HepG2 (cell line): ENCODE results near the gene ZNF584. TPM values are rescaled to one million over a fixed set of nuclear protein-coding genes. Genes with fewer than 3 reads are reported as not detected.
A peak's percentile ranks its signal among the peaks of the same experiment; 100 is the strongest.

Experiments used
- ATAC-seq: fragments of 200-7000 bp; cut with Tn5 transposase; 3 replicates; pipeline ENCODE4 v1.9.1; 2020; ENCODE audit warnings: mild to moderate bottlenecking, moderate library complexity
- BruUV-seq: library from RNA; stranded (reverse); fragments of 400-500 nt; replicated peaks from 2 replicates; lab custom pipeline; 2021; lab: Mats Ljungman, UMichigan
- CTCF ChIA-PET: fragments of 300-600 bp; formaldehyde crosslinking; extraction: SDS; loops from one replicate; lab custom pipeline; 2021; ENCODE audit warnings: low total read pairs, inconsistent platforms, low intra/inter-chr PET ratio; lab: Yijun Ruan, JAX
- POLR2A ChIA-PET: fragments of 350-600 bp; sonication (Branson Sonifier 250); formaldehyde crosslinking; loops from one replicate; lab custom pipeline; 2020; ENCODE audit warnings: antibody characterized with exemption, inconsistent platforms; lab: Yijun Ruan, JAX
- DNase-seq: peaks from one replicate; pipeline ENCODE4 v3.0.0-alpha.2; 2015; ENCODE audit warnings: low spot score
- FAIRE-seq: peaks from 3 replicates; lab custom pipeline; 2011; peaks lifted over from hg19 to GRCh38; lab: Jason Lieb, UNC
- H2AFZ ChIP-seq: one replicate; pipeline ENCODE4 v1.6.1; 2011; ENCODE audit warnings: low read length, inconsistent platforms
- H3K27ac ChIP-seq: fragments of 300-600 bp; 3 replicates; pipeline ENCODE4 v1.8.0; 2011; ENCODE audit warnings: mixed run types, mild to moderate bottlenecking, mixed read lengths, low read length, inconsistent platforms; ENCODE audit not compliant: insufficient read depth; ENCODE audit errors: extremely low read length
- H3K27me3 ChIP-seq, 2 experiments: fragments of 200-600 bp in 1 of 2; 2 replicates in 1 of 2; 3 replicates in 1 of 2; pipeline versions ENCODE4 v1.6.0 to v1.8.0; 2011; ENCODE audit warnings: low read length in 2 of 2, mild to moderate bottlenecking in 2 of 2, moderate library complexity in 2 of 2, inconsistent platforms in 1 of 2; ENCODE audit not compliant: insufficient read depth in 2 of 2, control insufficient read depth in 1 of 2
- H3K36me3 ChIP-seq, 2 experiments: fragments of 200-600 bp in 1 of 2; replicated peaks in 1 of 2; 2 replicates in 1 of 2; 3 replicates in 1 of 2; pipeline versions ENCODE4 v1.5.1 to v1.8.0; 2011; ENCODE audit warnings: low read length in 2 of 2, inconsistent platforms in 1 of 2; ENCODE audit not compliant: insufficient read depth in 2 of 2, control insufficient read depth in 1 of 2
- H3K4me1 ChIP-seq: 2 replicates; pipeline ENCODE4 v1.5.1; 2012; ENCODE audit warnings: low read length, inconsistent platforms; ENCODE audit not compliant: insufficient read depth
- H3K4me2 ChIP-seq: 2 replicates; pipeline ENCODE4 v1.6.0; 2011; ENCODE audit warnings: low read depth, low read length, inconsistent platforms
- H3K4me3 ChIP-seq, 3 experiments: fragments of 200-600 bp in 1 of 3; sonication (generic), shearing (Covaris generic) in 1 of 3; replicated peaks in 1 of 3; 2 replicates each; pipeline ENCODE4 v1.5.1; 2011 to 2016; ENCODE audit warnings: low read length in 3 of 3, inconsistent platforms in 2 of 3, low read depth in 2 of 3, mild to moderate bottlenecking in 2 of 3, control low read depth in 1 of 3, mixed read lengths in 1 of 3; ENCODE audit not compliant: insufficient read depth in 1 of 3
- H3K79me2 ChIP-seq: one replicate; pipeline ENCODE4 v1.6.1; 2011; ENCODE audit warnings: low read length, inconsistent platforms; ENCODE audit not compliant: insufficient read depth
- H3K9ac ChIP-seq: 2 replicates; pipeline ENCODE4 v1.6.0; 2011; ENCODE audit warnings: mild to moderate bottlenecking, low read depth, low read length, inconsistent platforms; ENCODE audit not compliant: insufficient read depth
- H3K9me3 ChIP-seq: 2 replicates; pipeline ENCODE4 v1.5.1; 2012; ENCODE audit warnings: mild to moderate bottlenecking, low read length
- H4K20me1 ChIP-seq: 2 replicates; pipeline ENCODE4 v1.6.0; 2011; ENCODE audit warnings: inconsistent platforms, mild to moderate bottlenecking, low read length, moderate library complexity; ENCODE audit not compliant: insufficient read depth
- ATF5 ChIP-seq: sonication (generic); formaldehyde crosslinking; IDR thresholded peaks from 2 replicates; pipeline ENCODE4 v1.4.0; 2020; ENCODE audit warnings: mild to moderate bottlenecking, low read depth, missing genetic modification reagents
- DR1 ChIP-seq: sonication (generic); formaldehyde crosslinking; IDR thresholded peaks from 2 replicates; pipeline ENCODE4 v1.8.0; 2021; ENCODE audit warnings: mild to moderate bottlenecking, missing genetic modification reagents, inconsistent platforms
- GMEB2 ChIP-seq: IDR thresholded peaks from 2 replicates; pipeline ENCODE4 v1.6.1; 2016; ENCODE audit warnings: missing biosample characterization, missing genetic modification reagents, low read depth
- LCORL ChIP-seq, 2 experiments: fragments of 450-650 bp in 1 of 2; sonication (generic) in 1 of 2; formaldehyde crosslinking in 1 of 2; IDR thresholded peaks; 2 replicates each; pipeline versions ENCODE4 v1.5.0 to v1.6.1; 2017 to 2020; ENCODE audit warnings: antibody characterized with exemption in 1 of 2, missing genetic modification reagents in 1 of 2
- MED8 ChIP-seq: sonication (generic); formaldehyde crosslinking; IDR thresholded peaks from 2 replicates; pipeline ENCODE4 v1.8.1; 2023; ENCODE audit warnings: mild to moderate bottlenecking, missing genetic modification reagents; ENCODE audit not compliant: insufficient replicate concordance
- MIER2 ChIP-seq: IDR thresholded peaks from 2 replicates; pipeline ENCODE4 v1.6.1; 2016; ENCODE audit warnings: missing biosample characterization, missing genetic modification reagents
- NRL ChIP-seq: sonication (generic); formaldehyde crosslinking; IDR thresholded peaks from 2 replicates; pipeline ENCODE4 v1.5.0; 2020; ENCODE audit warnings: missing genetic modification reagents, mild to moderate bottlenecking, moderate library complexity, borderline replicate concordance
- SUZ12 ChIP-seq: fragments of 150-350 bp; IDR thresholded peaks from 2 replicates; pipeline ENCODE4 v1.6.1; 2014; ENCODE audit warnings: low read depth, low read length
- ZC3H4 ChIP-seq: sonication (generic); formaldehyde crosslinking; IDR thresholded peaks from 2 replicates; pipeline ENCODE4 v1.4.0; 2020; ENCODE audit warnings: missing genetic modification reagents, borderline replicate concordance
- ZFYVE20 ChIP-seq: sonication (generic); formaldehyde crosslinking; IDR thresholded peaks from 2 replicates; pipeline ENCODE4 v1.8.0; 2023; ENCODE audit warnings: low read depth, mild to moderate bottlenecking, moderate library complexity, missing genetic modification reagents, borderline replicate concordance
- ZIK1 ChIP-seq: sonication (generic); formaldehyde crosslinking; IDR thresholded peaks from 2 replicates; pipeline ENCODE4 v1.5.0; 2020; ENCODE audit warnings: mild to moderate bottlenecking, low read depth, missing genetic modification reagents, borderline replicate concordance
- ZNF12 ChIP-seq: sonication (generic); formaldehyde crosslinking; IDR thresholded peaks from 2 replicates; pipeline ENCODE4 v1.5.0; 2020; ENCODE audit warnings: missing genetic modification reagents
- ZNF33B ChIP-seq: sonication (generic); formaldehyde crosslinking; IDR thresholded peaks from 2 replicates; pipeline ENCODE4 v1.5.1; 2020; ENCODE audit warnings: mild to moderate bottlenecking, missing genetic modification reagents
- ZNF616 ChIP-seq: sonication (generic); formaldehyde crosslinking; IDR thresholded peaks from 2 replicates; pipeline ENCODE4 v1.5.0; 2020; ENCODE audit warnings: low read depth, mild to moderate bottlenecking, missing genetic modification reagents
- ZNF619 ChIP-seq: sonication (generic); formaldehyde crosslinking; IDR thresholded peaks from 2 replicates; pipeline ENCODE4 v1.4.0; 2020; ENCODE audit warnings: mild to moderate bottlenecking, missing genetic modification reagents
- ZNF773 ChIP-seq: sonication (generic); formaldehyde crosslinking; IDR thresholded peaks from 2 replicates; pipeline ENCODE4 v1.4.0; 2020; ENCODE audit warnings: missing genetic modification reagents, borderline replicate concordance
- ZNF83 ChIP-seq: sonication (generic); formaldehyde crosslinking; IDR thresholded peaks from 2 replicates; pipeline ENCODE4 v1.4.0; 2020; ENCODE audit warnings: missing genetic modification reagents, mild to moderate bottlenecking, borderline replicate concordance
- WGBS: methylation state at CpG from one replicate; pipeline ENCODE4 v1.1.6; 2017; ENCODE audit warnings: low lambda C conversion rate; 5-methylcytosine and 5-hydroxymethylcytosine counted together
- in situ Hi-C: cut with HindIII; loops from 2 replicates; pipeline ENCODE4 v1.10.0; 2017; ENCODE audit warnings: low pct_unique_long_range_greater_than_20kb; ENCODE audit not compliant: extremely low pct_ligation_motif_present
- intact Hi-C: fragments of 100-400 bp; cut with micrococcal nuclease; formaldehyde crosslinking; loops from one replicate; pipeline ENCODE4 v1.10.0; 2022; ENCODE audit not compliant: unreplicated experiment
- polyA plus RNA-seq, 8 experiments: library from polyadenylated mRNA; depleted of rRNA in 3 of 8; stranded (reverse) in 7 of 8; unstranded in 1 of 8; fragments of >200 nt; fragmentation: Illumina TruSeq in 4 of 8; extraction: Trizol in 4 of 8; gene quantifications; 2 replicates each; pipeline versions ENCODE4 v1.2.1 to v1.2.3, GENCODE V29; 2011 to 2016; ENCODE audit warnings: low read depth in 4 of 8, missing spikeins in 1 of 8, mixed read lengths in 1 of 8; ENCODE audit not compliant: insufficient read depth in 1 of 8
- total RNA-seq, 5 experiments: library from RNA; depleted of rRNA; stranded (reverse); fragments of >200 nt; fragmentation: Illumina TruSeq; extraction: Trizol; gene quantifications; 2 replicates each; pipeline ENCODE4 v1.2.3, GENCODE V29; 2016; ENCODE audit warnings: low read depth in 1 of 5
- TF ChIP-seq, protein P1 (sequence below): sonication (generic); formaldehyde crosslinking; IDR thresholded peaks from 2 replicates; pipeline ENCODE4 v1.5.1; 2020; ENCODE audit warnings: missing genetic modification reagents, mild to moderate bottlenecking, borderline replicate concordance

Gene ZNF584
- total and polyA plus RNA-seq, 2 of the 13 experiments (the other 11 are each of a cell fraction or from before 2014, with no cell fraction given), result 2.4 to 7.0 TPM

GRCh38 chr19:58361900-58362271 lies 46.6 kb upstream of the ZNF584 start (continued):
- TF ChIP-seq ZIK1 (CRISPR knock-in tag) (peak; percentile 3; the same call in 1 of the 2 replicates), ATF5 (CRISPR knock-in tag) (0 out of 2 replicates have a peak, but pooled peaks have one; percentile 24), MED8 (CRISPR knock-in tag) (peak; percentile 54), ZNF83 (CRISPR knock-in tag) (no peak), DR1 (0 out of 2 replicates have a peak, but pooled peaks have one; percentile 10), LCORL (IDR thresholded peaks at IDR 0.05) (no peak), LCORL (CRISPR knock-in tag; IDR thresholded peaks at IDR 0.05) (peak; percentile 8; the same call in 1 of the 2 replicates), ZC3H4 (peak; percentile 96; the same call in 1 of the 2 replicates), ZNF616 (CRISPR knock-in tag) (no peak), ZNF33B (0 out of 2 replicates have a peak, but pooled peaks have one; percentile 2), ZNF12 (CRISPR knock-in tag) (peak; percentile 10; the same call in 1 of the 2 replicates)
- TF ChIP-seq, all 625 proteins: peak for 60

- H3K4me3 ChIP-seq, result peak within 1 kb of the TSS; percentile 76 to 92 (median 80)
- DNase-seq (peak; percentile 91), FAIRE-seq (peak; percentile 80), ATAC-seq (peak; percentile 96)
- H4K20me1 ChIP-seq, result no peaks in the 10 kb centered on the region
- no peaks in the 10 kb centered on the region for H3K79me2 ChIP-seq
- no peaks in the 10 kb centered on the region for H3K27me3 ChIP-seq
- in situ Hi-C loops, result no loop called here
- no peaks in the 10 kb centered on the region for H3K36me3 ChIP-seq
- peak within 1 kb of the TSS; percentile 98 for H3K9ac ChIP-seq
- CTCF ChIA-PET, result no interaction called here
- intact Hi-C loops, result loop anchor here (2.0 kb wide), 1 partner anchor 18 kb away; the partner anchor contains the start of gene ZNF837
- BruUV-seq, result TSS peak; percentile 69
- no peak within 1 kb of the TSS for H2AFZ ChIP-seq
- POLR2A ChIA-PET, result interaction anchor here (0.7 to 2.4 kb wide), 34 partner anchors 8 to 213 kb away, joined by 3 to 33 read pairs (median 6); partner anchors contain the start of genes CHMP2A, ERVK3-1, RPS5 and SLC27A5
- H3K27ac ChIP-seq, result peak within 1 kb of the TSS; percentile 97
- peak within 1 kb of the TSS; percentile 83 for H3K4me2 ChIP-seq
- no peaks in the 10 kb centered on the region for H3K9me3 ChIP-seq
- H3K4me1 ChIP-seq, result peaks cover 11% of the 10 kb centered on the region
- under 1% methylated on average over 21 of the region's 74 CpGs for WGBS
- TF ChIP-seq GMEB2 (CRISPR knock-in tag), result peak; percentile 52; the same call in 1 of the 2 replicates
- no peak for TF ChIP-seq SUZ12
- no peak; the same call in 1 of the 2 replicates for TF ChIP-seq ZNF619 (CRISPR knock-in tag)
- TF ChIP-seq MIER2 (CRISPR knock-in tag), result no peak; the same call in 1 of the 2 replicates
- no peak for TF ChIP-seq ZNF773 (CRISPR knock-in tag)
- TF ChIP-seq, protein P1, sequence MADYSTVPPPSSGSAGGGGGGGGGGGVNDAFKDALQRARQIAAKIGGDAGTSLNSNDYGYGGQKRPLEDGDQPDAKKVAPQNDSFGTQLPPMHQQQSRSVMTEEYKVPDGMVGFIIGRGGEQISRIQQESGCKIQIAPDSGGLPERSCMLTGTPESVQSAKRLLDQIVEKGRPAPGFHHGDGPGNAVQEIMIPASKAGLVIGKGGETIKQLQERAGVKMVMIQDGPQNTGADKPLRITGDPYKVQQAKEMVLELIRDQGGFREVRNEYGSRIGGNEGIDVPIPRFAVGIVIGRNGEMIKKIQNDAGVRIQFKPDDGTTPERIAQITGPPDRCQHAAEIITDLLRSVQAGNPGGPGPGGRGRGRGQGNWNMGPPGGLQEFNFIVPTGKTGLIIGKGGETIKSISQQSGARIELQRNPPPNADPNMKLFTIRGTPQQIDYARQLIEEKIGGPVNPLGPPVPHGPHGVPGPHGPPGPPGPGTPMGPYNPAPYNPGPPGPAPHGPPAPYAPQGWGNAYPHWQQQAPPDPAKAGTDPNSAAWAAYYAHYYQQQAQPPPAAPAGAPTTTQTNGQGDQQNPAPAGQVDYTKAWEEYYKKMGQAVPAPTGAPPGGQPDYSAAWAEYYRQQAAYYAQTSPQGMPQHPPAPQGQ (CRISPR knock-in tag), result no peak
- no peak for TF ChIP-seq ZFYVE20 (CRISPR knock-in tag)
- TF ChIP-seq NRL, result peak; percentile 39; the same call in 1 of the 2 replicates
These were observed 46.0 kb upstream of the ZNF584 start, which contains the start of gene ZNF497 for GRCh38 chr19:58362272-58362994. Gene ZNF497 (minus strand): TSS chr19:58362751. CDS start chr19:58357635, 5,116 bp downstream.
